OCI-LY7 (cell line): ENCODE data around the gene TEX13A.

ENCODE experiments used
- CTCF ChIP-seq: fragments of 200-600 bp; sonication (generic); conservative IDR thresholded peaks from 2 replicates; pipeline ENCODE4 v1.5.1; 2014; ENCODE audit warnings: mild to moderate bottlenecking, antibody characterized with exemption, low read length, moderate library complexity, mixed read lengths
- EZH2phosphoT487 ChIP-seq: fragments of 200-600 bp; sonication (generic); IDR thresholded peaks from 2 replicates; pipeline ENCODE4 v1.6.1; 2018; ENCODE audit warnings: low read depth, borderline replicate concordance, mild to moderate bottlenecking, mixed run types, antibody characterized with exemption, low read length, moderate library complexity, mixed read lengths

DNA sequence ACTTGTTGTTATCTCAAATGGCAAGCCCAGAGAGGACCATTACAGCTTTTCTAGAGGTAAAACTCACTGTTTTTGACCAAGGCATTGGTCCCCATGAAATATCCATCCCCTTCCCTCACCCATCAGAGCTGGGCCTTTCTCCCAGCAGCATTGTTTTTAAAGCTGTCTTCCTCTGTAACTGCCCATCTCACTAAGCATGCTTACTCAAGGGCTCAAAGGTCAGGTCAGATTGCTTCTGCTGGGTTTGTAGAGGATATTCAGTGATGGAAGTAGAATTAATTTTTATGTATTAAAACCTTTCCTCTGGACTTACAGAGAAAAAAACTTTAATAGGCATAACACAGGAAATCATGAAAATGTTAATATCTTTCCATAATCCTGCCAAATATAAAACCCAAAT lies 11.1 kb downstream of the TEX13A start:
- TF ChIP-seq CTCF (no peak), EZH2phosphoT487 (no peak)
